PC-9 (cell line): Measurements from ENCODE around the gene UNC13B.

Source experiments
- CTCF ChIP-seq: fragments of 200-600 bp; sonication (generic); conservative IDR thresholded peaks from 2 replicates; pipeline ENCODE4 v1.6.1; 2017; ENCODE audit warnings: mixed run types, antibody characterized with exemption, mild to moderate bottlenecking, moderate library complexity
- EZH2 ChIP-seq: fragments of 200-600 bp; sonication (generic); IDR thresholded peaks from 2 replicates; pipeline ENCODE4 v1.8.0; 2017; ENCODE audit warnings: antibody characterized with exemption, low read depth

- TF ChIP-seq CTCF (no peak), EZH2 (no peak)
Measured at GRCh38 chr9:35306283-35306682, 144.5 kb downstream of the UNC13B start.
